Measurements from ENCODE around the gene CCDC187.

- TF ChIP-seq ZNF274 (IDR thresholded peaks at IDR 0.05; ENCODE audit: low read depth, low read length) = no peak
- no peak for TF ChIP-seq YY1 (IDR thresholded peaks at IDR 0.05; ENCODE audit: insufficient read depth, insufficient read length)
Observed at GRCh38 chr9:136247947-136248637, 55.8 kb downstream of the CCDC187 start.

Data from NT2/D1 (cell line).